HG03378 (cell line): Measurements from ENCODE around the gene KIF1A.
"Not testable (repeated sequence)": the region's sequence is repeated elsewhere in the genome, so short reads cannot be mapped to it uniquely, and the experiment has no call there.

Source experiments
- ATAC-seq: cut with Tn5 transposase; IDR thresholded peaks from one replicate; pipeline ENCODE4 v1.9.1; 2021; ENCODE audit warnings: mild to moderate bottlenecking, moderate library complexity; ENCODE audit not compliant: unreplicated experiment

Gene KIF1A

DNA sequence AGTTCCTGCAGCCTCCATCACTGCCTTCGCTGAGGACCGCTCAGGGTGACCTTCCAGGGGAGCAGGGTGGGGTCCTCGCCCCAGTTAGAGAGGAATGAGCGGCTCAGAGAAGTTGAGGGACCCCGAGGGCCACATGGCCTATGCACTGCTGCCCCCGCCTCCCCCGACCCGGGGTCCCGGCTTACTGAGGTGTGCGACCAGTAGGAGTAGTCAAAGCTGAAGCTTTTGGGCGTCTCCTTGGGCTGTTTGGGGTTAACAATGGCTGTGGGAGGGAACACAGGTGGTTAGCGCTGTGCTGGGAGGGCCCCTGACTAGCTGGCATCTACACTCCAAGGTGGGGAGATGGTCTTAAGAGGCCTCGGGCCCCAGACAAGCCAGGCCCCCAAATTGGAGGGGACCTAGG is 31.0 kb downstream of the KIF1A start:
- no peak for ATAC-seq

GRCh38 chr2:240788482-240788881 is 31.5 kb downstream of the KIF1A start:
- no peak for ATAC-seq

- ATAC-seq = no peak
Observed at GRCh38 chr2:240787521-240788472, 32.2 kb downstream of the KIF1A start.

- no peak for ATAC-seq
Observed at GRCh38 chr2:240786871-240787311, 33.1 kb downstream of the KIF1A start.

GRCh38 chr2:240786355-240786841 is 33.6 kb downstream of the KIF1A start:
- ATAC-seq = no peak

DNA sequence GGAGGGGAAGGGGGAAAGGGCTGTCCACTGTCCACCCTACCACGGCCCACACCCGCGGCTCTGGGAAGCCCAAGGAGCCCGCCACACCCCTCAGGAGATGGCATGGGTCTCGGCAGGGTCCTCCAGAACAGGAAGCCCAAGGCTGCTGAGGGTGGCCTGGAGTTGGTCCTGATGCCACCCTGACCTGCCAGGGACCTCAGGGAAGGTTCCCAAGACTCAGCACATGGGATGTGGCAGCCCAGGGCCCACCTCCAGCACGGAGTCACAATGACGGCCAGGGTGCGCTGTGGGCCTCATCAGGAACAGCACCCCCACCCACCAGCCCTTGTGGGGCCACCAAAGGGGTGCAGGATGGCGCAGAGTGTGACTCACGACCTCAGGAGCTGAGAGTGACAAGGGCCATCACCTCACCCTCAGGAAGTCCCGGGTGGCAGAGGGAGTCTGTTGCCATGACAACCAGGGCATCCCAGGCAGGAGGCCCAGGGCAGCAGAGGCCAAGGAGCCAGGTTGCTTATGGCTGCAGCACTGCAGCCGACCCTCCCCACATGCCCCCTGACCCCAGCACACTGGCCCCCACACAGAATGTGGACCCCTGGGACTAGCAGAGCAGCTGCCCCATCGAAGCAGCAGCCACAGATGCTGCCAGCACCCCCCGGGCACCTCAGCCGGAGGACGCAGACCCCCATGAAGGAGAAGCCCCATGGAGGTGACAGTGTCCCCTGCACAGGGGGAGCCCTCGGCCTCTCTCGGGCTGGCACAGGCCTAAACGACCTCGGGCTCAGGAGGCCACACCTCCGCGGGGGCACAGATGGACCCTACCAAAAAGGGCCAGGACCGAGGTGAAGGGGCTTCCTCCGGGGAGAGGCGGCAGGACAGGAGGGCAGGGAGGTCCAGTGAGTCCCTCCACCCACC is 34.3 kb downstream of the KIF1A start:
- ATAC-seq = no peak

DNA sequence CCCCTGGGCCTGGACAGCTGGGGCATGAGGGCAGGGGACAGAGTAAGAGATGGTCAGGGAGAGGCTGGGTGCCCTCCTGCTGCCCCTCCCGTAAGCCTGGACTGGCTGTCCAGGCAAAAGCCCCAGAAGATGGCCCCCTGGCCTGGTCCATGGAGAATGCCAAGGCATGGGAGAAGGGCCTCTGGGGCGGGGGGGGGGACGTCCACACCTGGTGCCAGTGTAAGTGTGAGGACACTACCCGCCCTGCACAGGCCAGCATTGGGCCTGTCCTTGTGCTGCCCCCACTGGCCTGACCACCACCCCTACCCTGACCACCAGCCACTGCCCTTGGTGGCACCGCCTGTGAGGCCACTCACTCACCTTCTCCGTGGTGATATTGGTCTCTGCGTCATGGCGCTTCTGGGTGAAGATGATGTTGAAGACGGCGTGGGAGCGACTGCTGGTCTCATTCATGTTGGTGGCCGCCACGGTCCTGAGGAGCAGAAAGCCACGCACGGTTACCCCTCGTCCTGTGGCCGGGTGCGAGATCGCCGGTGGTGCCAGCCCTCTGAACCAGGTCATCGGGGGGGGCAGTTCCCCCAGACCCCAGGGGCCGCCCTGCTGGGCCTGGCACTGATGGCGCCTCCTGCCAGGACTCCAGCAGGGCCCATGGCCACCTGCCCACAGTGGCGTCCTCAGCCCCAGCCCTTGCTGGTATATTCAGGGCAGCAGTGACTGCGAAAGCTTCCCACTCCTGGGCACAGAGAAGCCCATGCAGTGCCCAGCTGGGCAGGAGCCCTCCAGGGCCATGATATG is 35.2 kb downstream of the KIF1A start:
- ATAC-seq = no peak

GRCh38 chr2:240783819-240784621 is 36.0 kb downstream of the KIF1A start:
- no peak for ATAC-seq

DNA sequence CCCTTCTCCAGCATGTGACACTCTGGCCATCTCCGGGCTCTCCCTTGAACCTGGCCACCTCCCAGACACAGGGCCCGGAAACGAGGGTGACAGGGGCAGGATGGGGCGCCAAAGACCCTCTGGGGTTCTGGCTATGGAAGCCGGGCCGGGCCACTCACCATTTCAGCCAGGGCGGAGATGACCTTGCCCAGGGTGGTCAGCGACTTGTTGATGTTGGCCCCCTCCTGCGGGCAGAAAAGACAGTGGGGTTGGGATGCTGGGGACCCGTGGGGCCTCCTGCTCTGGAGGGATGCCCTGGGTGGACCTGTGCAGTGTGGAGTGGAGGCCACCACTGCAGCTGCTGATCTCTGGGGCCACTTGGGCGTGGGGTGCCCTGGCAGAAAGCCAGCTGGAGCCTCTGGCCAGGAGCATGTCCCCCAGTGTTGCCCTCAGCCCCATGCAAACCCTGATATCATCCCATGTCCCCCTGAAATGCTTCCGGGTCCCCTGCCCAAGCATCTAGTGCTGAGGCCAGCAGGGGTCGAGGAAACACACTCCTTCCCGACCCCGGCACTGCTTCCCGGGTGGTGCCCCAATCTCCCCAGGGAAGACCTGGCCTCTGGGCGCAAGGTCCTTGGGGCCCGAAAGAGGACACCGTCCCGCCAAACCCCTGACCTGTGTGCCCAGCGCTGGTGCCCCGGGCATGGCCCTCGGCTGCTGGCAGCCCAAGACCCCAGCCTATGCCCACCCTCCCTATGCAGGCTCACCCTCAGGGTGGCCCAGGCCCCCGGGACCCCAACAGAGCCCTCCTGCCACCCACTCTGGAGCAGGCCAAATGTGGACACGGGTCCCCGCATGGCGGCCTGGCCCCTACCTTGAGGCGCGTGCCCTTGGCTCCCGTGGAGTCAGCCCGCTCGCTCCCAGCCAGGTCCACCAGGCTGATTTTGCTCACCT is 36.9 kb downstream of the KIF1A start:
- ATAC-seq = no peak

DNA sequence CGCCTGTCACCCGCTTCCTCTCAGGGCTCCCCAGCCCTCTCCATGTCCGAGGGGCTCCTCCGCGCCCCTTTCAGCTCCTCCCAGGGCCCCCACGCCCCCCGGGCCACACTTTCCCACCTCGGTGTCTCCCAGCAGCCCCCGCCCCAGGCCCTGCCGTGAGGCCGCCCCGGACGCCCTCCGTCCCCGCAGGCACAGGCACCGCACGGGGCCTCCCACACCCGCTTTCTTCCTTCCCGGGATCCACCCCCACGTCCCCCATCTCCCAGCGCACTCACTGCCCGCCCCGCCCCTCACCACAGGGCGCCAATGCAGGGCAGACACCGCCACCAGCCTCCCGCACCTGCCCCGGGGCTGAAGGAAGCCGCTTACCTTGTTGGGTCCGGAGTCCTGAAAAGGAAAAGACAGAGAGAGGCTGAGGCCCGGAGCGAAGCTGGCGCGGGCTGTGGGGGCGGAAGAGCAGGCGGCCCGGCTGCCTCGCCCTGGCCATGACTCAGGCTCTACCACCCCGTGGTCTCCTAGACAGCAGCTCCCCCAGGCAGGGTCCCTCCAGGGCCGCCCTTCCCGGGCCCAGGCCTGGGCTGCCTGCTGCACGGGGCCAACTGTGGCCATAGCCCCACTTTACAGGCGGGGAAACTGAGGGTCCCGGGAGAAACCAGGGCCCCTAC is 37.7 kb downstream of the KIF1A start:
- ATAC-seq = no peak

GRCh38 chr2:240781471-240782220 is 38.4 kb downstream of the KIF1A start:
- ATAC-seq = no peak

- ATAC-seq = no peak
Observed at GRCh38 chr2:240780023-240780700, 39.9 kb downstream of the KIF1A start.

DNA sequence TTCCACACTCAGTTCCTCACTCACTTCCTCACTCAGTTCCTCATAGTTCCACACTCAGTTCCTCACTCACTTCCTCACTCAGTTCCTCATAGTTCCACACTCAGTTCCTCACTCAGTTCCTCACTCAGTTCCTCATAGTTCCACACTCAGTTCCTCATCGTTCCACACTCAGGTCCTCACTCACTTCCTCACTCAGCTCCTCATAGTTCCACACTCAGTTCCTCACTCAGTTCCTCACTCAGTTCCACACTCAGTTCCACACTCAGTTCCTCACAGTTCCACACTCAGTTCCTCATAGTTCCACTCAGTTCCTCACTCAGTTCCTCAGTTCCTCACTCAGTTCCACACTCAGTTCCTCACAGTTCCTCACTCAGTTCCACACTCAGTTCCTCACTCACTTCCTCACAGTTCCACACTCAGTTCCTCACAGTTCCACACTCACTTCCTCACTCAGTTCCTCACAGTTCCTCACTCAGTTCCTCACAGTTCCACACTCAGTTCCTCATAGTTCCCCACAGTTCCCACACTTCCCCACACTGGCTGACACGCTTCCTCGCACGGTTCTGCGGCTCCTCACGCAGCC is 40.7 kb downstream of the KIF1A start:
- ATAC-seq = not testable (repeated sequence)

GRCh38 chr2:240778426-240778825 is 41.6 kb downstream of the KIF1A start:
- ATAC-seq = no peak

- no peak for ATAC-seq
Observed at GRCh38 chr2:240777456-240778212, 42.4 kb downstream of the KIF1A start.

DNA sequence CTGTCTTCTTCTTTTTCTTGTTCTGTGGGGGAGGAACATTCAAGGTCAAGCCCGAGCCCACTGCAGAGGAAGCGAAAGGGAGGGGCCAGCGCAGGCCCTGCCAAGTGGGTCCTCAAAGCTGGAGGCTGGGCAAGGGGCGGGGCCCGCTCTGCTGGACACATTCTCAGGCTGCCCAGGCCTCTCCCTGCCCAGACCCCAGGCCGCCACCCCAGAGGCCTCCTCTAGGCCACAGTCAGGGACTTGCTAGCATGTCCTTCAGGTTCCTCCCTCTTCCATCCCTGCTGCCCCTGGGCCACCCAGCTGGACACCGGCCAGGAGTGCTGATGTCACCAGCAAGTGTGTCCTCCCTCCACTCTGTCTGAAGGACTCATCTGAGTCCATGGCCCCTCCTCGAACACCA is 44.1 kb downstream of the KIF1A start:
- no peak for ATAC-seq
